HG03565 (cell line): ENCODE data around the gene TGM2.

Experiments
- ATAC-seq: cut with Tn5 transposase; IDR thresholded peaks from one replicate; pipeline ENCODE4 v1.9.1; 2021; ENCODE audit warnings: mild to moderate bottlenecking, moderate library complexity; ENCODE audit not compliant: unreplicated experiment

The TGM2 gene

GRCh38 chr20:38199501-38200390, 34.7 kb upstream of the TGM2 start:
- ATAC-seq, result no peak

GRCh38 chr20:38198238-38198861, 33.3 kb upstream of the TGM2 start:
- no peak for ATAC-seq

DNA sequence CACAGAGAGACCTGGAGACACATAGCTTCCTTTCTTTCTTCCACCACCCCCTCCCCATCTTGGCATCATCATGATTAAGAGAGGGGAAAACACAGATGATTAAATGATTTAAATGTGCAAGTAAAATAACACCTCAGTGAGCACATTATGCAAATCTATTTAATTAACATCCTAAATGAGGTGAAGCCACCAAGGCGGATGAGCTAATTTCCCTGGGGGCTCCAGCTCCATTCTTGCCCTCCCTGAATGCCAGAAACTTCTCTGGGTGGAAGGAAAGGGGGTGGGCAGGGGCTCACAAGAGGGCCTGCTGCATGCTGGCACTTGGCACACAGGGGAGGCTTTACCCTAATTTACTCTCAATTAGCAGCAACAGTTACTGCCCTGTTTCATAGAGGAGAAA, 32.5 kb upstream of the TGM2 start:
- ATAC-seq, result no peak

GRCh38 chr20:38197217-38197616, 32.1 kb upstream of the TGM2 start:
- no peak for ATAC-seq

DNA sequence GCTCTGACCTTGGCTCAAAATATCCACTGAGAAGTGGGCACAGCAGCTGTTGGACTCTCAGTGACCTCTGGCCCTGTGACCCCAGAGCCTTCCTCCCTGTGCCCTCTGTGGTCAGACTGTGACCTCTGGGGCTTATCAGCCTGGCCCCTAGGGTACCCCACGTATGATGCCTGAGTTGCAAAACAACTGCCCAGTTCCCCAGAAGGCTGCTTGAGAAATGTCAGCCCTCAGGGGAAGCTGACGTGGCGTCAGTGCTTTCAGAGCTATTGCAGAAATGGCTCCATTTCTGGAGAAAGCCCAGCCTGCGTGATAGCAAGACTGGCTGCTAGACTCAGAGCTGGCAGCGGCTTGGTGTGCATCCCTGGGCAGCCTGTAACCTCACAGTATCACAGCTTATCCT, 31.5 kb upstream of the TGM2 start:
- no peak for ATAC-seq

DNA sequence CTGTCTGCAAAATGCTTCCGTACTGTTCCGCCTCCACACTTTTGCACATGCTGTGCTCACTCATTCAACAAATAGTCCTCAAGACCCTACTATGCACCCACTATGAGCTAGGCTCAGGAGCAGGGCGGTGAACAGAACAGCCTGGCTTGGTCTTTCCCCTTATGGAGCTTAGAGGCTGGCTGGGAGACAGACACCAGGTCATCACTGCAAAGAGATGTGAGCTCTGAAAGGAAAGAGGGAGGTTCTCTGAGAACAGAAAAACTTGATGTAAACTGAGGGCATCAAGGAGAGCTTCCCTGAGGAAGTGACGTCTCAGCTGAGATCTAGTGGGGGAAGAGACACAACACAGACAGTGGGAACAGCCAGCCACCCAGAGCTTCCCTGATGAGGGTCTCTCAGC, 31.0 kb upstream of the TGM2 start:
- ATAC-seq, result no peak

GRCh38 chr20:38195521-38195920, 30.5 kb upstream of the TGM2 start:
- ATAC-seq, result no peak

- ATAC-seq, result no peak
Measured at GRCh38 chr20:38194971-38195504, 30.0 kb upstream of the TGM2 start.

- no peak for ATAC-seq
Measured at GRCh38 chr20:38193586-38194105, 28.6 kb upstream of the TGM2 start.

DNA sequence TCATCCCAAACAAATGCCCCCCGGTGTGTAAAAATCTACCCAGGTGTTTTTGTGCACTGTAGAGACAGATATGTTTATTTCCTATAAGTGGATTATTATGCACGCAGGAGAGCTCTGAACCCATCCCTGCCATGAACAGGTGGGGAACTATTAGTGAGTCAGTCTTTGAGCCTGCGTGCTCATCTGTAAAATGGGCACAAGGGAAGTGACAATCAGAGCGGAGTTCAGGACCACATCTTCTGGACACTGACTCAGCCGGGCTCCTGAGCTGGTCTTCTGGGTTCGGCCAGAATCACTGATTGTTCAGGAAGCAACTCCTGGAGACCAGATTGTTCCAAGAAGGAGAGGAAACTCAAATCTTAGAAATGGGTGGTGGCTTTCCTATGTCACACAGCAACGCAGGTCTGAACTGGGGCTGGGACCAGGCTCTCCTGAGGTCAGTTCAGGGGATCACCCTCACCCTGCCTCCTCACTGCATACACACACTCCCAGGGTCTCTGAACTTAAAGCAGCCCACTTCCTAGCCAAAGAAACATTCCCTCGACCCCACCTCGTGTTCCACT, 27.3 kb upstream of the TGM2 start:
- no peak for ATAC-seq

DNA sequence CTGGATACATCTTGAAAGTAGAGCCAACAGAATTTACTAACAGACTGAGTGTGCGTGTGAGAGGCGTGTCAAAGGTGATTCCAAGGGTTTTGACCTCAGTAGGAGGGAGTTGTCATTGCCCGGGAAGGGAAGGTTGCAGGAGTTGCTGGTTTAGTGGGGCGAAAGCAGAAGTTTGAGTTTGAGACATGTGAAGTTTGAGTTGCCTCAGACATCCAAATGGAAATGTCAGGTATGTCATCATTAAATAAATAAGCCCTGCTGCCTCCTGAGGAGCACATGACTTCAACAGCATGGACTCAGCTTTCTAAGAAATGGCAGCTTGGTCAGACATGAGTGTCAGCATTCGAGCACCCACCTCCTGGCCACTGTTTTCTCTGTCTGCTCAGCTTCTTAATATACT, 26.6 kb upstream of the TGM2 start:
- no peak for ATAC-seq

GRCh38 chr20:38190936-38191371, 25.9 kb upstream of the TGM2 start:
- no peak for ATAC-seq

GRCh38 chr20:38190166-38190565, 25.1 kb upstream of the TGM2 start:
- ATAC-seq, result no peak

GRCh38 chr20:38187517-38187916, 22.4 kb upstream of the TGM2 start:
- ATAC-seq, result no peak

DNA sequence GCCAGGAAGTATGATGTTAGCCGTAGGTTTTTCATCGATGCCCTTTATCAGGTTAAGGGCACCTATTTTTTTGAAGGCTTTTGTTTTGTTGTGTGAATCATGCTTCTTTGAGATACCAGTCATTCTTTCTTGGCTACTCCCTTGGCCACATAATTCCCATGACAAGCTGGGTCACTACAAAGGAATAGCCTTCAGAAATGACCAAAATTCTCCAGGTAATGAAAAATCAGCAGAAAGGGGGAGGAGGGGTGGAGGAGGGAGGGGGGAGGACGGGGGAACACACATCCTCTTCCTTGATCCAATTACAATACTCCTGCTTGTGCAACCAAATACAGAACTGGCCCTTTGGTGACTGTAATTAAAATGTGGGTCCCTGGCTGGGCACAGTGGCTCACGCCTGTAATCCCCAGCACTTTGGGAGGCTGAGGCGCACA, 21.7 kb upstream of the TGM2 start:
- ATAC-seq, result no peak

GRCh38 chr20:38184101-38184500, 19.0 kb upstream of the TGM2 start:
- no peak for ATAC-seq

- ATAC-seq, result no peak
Measured at GRCh38 chr20:38181971-38182370, 16.9 kb upstream of the TGM2 start.

DNA sequence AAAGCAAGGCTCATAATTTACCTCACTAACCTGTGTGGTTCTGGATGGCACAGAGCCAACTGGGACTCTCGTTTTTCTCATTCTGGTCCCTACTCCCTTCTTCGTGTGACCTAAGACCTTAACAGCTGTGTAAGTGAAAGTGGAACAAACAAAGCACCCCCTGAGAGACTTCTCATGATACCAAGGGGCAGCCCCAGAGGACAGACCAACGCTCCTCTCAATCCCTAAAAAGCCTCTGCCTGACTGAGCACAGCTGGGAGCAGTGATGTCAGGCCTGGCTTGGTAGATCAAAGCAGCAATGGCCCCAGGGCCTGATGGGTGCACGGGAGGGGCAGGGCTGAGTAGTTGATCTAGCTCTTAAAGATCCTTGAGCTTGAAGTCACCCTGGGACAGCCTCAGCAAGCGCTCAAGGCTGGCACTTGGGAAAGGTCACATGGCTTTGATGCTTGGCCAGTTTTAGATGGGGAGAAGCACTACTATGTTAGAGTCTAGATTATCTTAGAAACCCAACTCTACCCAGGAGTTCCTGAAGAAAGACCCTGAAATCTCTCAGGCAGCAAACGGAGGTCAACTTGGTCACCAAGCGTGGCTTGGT, 16.2 kb upstream of the TGM2 start:
- ATAC-seq, result peak; percentile 60

- ATAC-seq, result no peak
Measured at GRCh38 chr20:38180781-38181180, 15.7 kb upstream of the TGM2 start.

- ATAC-seq, result no peak
Measured at GRCh38 chr20:38179846-38180245, 14.8 kb upstream of the TGM2 start.

GRCh38 chr20:38178581-38178980, 13.5 kb upstream of the TGM2 start:
- no peak for ATAC-seq
